ENCODE results near the gene FAM162B. TPM values are rescaled to one million over a fixed set of nuclear protein-coding genes. Genes with fewer than 3 reads are reported as not detected.

The FAM162B gene
- total RNA-seq, 1 experiment from 2014 or later, result not detected

GRCh38 chr6:116763048-116763447 is 2.5 kb downstream of the FAM162B start:
- DNase-seq (no peak), ATAC-seq (no peak)
- Histone ChIP-seq H2AFZ (ENCODE audit: low read length) (no peak overlapping the region), H3K36me3 (ENCODE audit: low read depth, low read length) (no peaks in the 10 kb centered on the region), H3K9ac (ENCODE audit: low read length) (no peak overlapping the region), H3K27me3 (ENCODE audit: low read length) (no peaks in the 10 kb centered on the region), H3K9me2 (replicated peaks; ENCODE audit: low read length) (no peaks in the 10 kb centered on the region), H3F3A (ENCODE audit: low read length, unreplicated experiment) (no peaks in the 10 kb centered on the region), H3K4me3 (ENCODE audit: low read length) (no peak overlapping the region), H3K9me3 (ENCODE audit: low read length) (no peaks in the 10 kb centered on the region), H3K27ac (ENCODE audit: low read length) (no peak overlapping the region), H3K4me1 (ENCODE audit: insufficient read depth, low read length) (no peaks in the 10 kb centered on the region), H3K4me2 (ENCODE audit: low read length) (no peak overlapping the region), H3K79me2 (ENCODE audit: low read length) (no peaks in the 10 kb centered on the region), H4K20me1 (ENCODE audit: low read length) (no peaks in the 10 kb centered on the region)
- TF ChIP-seq EZH2 (IDR thresholded peaks at IDR 0.05; ENCODE audit: low read length, unreplicated experiment), result no peak
- TF ChIP-seq, protein P1, sequence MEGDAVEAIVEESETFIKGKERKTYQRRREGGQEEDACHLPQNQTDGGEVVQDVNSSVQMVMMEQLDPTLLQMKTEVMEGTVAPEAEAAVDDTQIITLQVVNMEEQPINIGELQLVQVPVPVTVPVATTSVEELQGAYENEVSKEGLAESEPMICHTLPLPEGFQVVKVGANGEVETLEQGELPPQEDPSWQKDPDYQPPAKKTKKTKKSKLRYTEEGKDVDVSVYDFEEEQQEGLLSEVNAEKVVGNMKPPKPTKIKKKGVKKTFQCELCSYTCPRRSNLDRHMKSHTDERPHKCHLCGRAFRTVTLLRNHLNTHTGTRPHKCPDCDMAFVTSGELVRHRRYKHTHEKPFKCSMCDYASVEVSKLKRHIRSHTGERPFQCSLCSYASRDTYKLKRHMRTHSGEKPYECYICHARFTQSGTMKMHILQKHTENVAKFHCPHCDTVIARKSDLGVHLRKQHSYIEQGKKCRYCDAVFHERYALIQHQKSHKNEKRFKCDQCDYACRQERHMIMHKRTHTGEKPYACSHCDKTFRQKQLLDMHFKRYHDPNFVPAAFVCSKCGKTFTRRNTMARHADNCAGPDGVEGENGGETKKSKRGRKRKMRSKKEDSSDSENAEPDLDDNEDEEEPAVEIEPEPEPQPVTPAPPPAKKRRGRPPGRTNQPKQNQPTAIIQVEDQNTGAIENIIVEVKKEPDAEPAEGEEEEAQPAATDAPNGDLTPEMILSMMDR (conservative IDR thresholded peaks at IDR 0.05; ENCODE audit: low read depth, low read length), result no peak
- no peak for TF ChIP-seq EZH2phosphoT487 (IDR thresholded peaks at IDR 0.05; ENCODE audit: borderline replicate concordance, low read length)
- ChIA-PET POLR2A (ENCODE audit: unreplicated experiment) (no interaction called here), CTCF (no interaction called here)
- intact Hi-C loops (cut with micrococcal nuclease), result no loop called here
- BruUV-seq (replicated peaks), result no TSS peak

- ChIA-PET POLR2A (ENCODE audit: unreplicated experiment) (no interaction called here), CTCF (interaction anchor here (0.6 kb wide), 1 partner anchor 548 kb away, joined by 3 read pairs; no protein-coding TSS in a partner anchor)
- Histone ChIP-seq H4K20me1 (ENCODE audit: low read length) (no peaks in the 10 kb centered on the region), H3K4me1 (ENCODE audit: insufficient read depth, low read length) (no peaks in the 10 kb centered on the region), H3K27me3 (ENCODE audit: low read length) (no peaks in the 10 kb centered on the region), H3K4me3 (ENCODE audit: low read length) (no peak overlapping the region), H3K36me3 (ENCODE audit: low read depth, low read length) (no peaks in the 10 kb centered on the region), H3K9ac (ENCODE audit: low read length) (no peak overlapping the region), H3K27ac (ENCODE audit: low read length) (no peak overlapping the region), H3K79me2 (ENCODE audit: low read length) (no peaks in the 10 kb centered on the region), H2AFZ (ENCODE audit: low read length) (no peak overlapping the region), H3K9me3 (ENCODE audit: low read length) (no peaks in the 10 kb centered on the region), H3K4me2 (ENCODE audit: low read length) (no peak overlapping the region), H3K9me2 (replicated peaks; ENCODE audit: low read length) (no peaks in the 10 kb centered on the region), H3F3A (ENCODE audit: low read length, unreplicated experiment) (no peaks in the 10 kb centered on the region)
- intact Hi-C loops (cut with micrococcal nuclease), result no loop called here
- ATAC-seq, result no peak
- TF ChIP-seq EZH2phosphoT487 (IDR thresholded peaks at IDR 0.05; ENCODE audit: borderline replicate concordance, low read length), result no peak
- TF ChIP-seq EZH2 (IDR thresholded peaks at IDR 0.05; ENCODE audit: low read length, unreplicated experiment), result no peak
- BruUV-seq (replicated peaks), result no TSS peak
- DNase-seq, result no peak
These were observed 3.3 kb downstream of the FAM162B start for GRCh38 chr6:116762235-116762634.

DNA sequence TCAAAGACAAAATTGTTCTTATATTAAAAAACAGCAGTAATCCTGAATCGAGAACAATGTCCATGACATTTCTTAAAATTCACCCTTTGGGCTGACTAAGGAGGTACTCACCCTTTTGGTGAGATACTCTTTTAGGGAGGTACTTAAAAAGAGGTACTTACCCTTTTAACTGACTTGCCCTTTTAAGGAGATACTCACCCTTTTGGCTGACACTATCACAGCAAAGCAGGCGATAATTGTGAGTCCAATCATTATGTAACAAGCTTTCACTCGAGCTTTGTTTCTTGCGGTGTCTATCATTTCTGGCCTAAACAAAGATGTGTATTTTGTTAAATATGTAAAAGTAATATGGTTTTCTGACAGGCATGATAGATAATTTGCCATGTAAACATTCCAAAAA is 3.7 kb downstream of the FAM162B start:
- ChIA-PET POLR2A (ENCODE audit: unreplicated experiment) (no interaction called here), CTCF (interaction anchor here (0.6 kb wide), 1 partner anchor 548 kb away, joined by 3 read pairs; no protein-coding TSS in a partner anchor)
- TF ChIP-seq, protein P1 (conservative IDR thresholded peaks at IDR 0.05; ENCODE audit: low read depth, low read length), result no peak
- TF ChIP-seq EZH2phosphoT487 (IDR thresholded peaks at IDR 0.05; ENCODE audit: borderline replicate concordance, low read length) (no peak), EZH2 (IDR thresholded peaks at IDR 0.05; ENCODE audit: low read length, unreplicated experiment) (no peak)
- H3K9me3 ChIP-seq (ENCODE audit: low read length), result no peaks in the 10 kb centered on the region
- no peaks in the 10 kb centered on the region for H3K36me3 ChIP-seq (ENCODE audit: low read depth, low read length)
- H3K4me3 ChIP-seq (ENCODE audit: low read length), result no peak overlapping the region
- H3K9ac ChIP-seq (ENCODE audit: low read length), result no peak overlapping the region
- H3F3A ChIP-seq (ENCODE audit: low read length, unreplicated experiment), result no peaks in the 10 kb centered on the region
- BruUV-seq (replicated peaks), result no TSS peak
- no peak overlapping the region for H2AFZ ChIP-seq (ENCODE audit: low read length)
- H3K4me1 ChIP-seq (ENCODE audit: insufficient read depth, low read length), result no peaks in the 10 kb centered on the region
- H3K27me3 ChIP-seq (ENCODE audit: low read length), result no peaks in the 10 kb centered on the region
- no peak overlapping the region for H3K4me2 ChIP-seq (ENCODE audit: low read length)
- DNase-seq, result no peak
- no peaks in the 10 kb centered on the region for H3K79me2 ChIP-seq (ENCODE audit: low read length)
- H3K9me2 ChIP-seq (replicated peaks; ENCODE audit: low read length), result no peaks in the 10 kb centered on the region
- intact Hi-C loops (cut with micrococcal nuclease), result no loop called here
- no peak for ATAC-seq
- H4K20me1 ChIP-seq (ENCODE audit: low read length), result no peaks in the 10 kb centered on the region
- no peak overlapping the region for H3K27ac ChIP-seq (ENCODE audit: low read length)

Measured in PC-3 (cell line).